ENCODE results near the gene PLA2G5.

Gene PLA2G5

DNA sequence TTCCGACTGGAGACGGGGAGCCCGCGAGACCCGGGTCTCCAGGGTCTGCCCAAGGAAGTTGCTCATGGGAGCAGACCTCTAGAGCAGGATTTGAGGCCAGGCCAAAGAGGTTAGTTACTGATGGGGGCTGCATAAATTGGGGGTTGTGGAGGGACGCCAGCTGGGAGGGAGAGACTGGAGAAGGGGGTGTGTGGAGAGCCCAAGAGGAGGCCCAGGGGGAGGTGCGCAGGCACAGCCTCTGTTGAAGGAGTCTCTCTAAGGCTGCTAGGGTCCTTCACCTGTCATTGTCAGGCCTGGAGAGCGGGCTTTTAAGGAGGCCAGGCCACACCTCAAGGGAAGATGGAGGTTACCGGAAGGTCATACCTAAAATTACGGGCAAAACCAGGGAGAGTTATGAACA is 363 bp downstream of the PLA2G5 start:
- no peak for DNase-seq

DNA sequence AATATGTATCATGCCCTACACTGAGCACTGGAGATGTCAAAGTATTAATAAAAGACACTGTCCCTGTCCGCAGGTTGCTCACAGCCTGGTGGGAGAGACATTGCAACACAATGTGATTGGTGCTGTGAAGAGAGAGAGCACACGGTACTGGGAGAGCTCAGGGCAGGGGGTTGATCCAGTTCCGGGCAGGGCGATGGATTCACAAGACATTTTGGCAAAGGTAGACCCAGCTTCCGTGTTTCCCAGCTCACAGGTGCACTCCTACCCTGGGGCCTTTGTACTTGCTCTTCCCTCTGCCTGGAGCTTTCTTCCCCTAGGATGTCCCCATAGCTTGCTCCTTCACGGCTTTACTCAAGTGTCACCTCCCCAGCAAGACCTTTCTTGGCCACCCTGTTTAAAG is 1.4 kb downstream of the PLA2G5 start:
- no peak for DNase-seq

DNA sequence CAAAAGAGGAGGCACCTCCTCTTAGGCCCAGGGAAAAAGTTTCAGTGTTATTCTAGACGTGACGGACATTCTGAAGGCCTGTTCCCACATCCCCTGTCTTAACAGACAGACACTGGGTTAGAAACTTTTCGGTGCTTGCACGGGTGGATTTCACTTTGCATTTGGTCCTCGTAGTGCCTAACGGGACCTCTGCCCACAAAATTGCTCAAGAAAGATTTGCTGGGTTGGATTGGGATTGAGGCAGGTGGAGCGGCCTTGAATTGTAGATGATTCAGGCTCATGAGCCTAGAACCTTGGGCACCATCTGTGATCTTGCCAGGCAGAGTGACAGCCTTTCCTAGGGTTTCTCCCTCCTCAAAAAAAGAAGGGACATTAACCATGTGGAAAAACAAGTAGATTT is 2.8 kb downstream of the PLA2G5 start:
- no peak for DNase-seq

DNA sequence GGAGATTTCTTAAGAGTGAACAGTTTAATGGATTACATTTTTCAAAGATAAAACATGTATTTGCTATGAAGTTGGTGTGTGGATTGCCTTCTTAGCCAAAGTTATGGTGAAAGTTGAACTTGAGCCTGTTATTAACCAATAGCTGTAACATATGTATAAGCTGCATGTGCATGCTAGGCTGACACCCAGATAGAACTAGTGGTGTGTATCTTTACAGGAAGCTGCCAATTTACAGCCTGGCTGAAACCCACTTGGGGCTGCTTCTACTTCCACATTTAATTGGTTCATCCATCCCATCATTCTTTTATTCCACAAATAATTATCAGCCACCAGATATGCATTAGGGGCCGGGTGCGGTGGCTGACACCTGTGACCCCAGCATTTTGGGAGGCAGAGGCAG is 3.3 kb downstream of the PLA2G5 start:
- no peak for DNase-seq

DNA sequence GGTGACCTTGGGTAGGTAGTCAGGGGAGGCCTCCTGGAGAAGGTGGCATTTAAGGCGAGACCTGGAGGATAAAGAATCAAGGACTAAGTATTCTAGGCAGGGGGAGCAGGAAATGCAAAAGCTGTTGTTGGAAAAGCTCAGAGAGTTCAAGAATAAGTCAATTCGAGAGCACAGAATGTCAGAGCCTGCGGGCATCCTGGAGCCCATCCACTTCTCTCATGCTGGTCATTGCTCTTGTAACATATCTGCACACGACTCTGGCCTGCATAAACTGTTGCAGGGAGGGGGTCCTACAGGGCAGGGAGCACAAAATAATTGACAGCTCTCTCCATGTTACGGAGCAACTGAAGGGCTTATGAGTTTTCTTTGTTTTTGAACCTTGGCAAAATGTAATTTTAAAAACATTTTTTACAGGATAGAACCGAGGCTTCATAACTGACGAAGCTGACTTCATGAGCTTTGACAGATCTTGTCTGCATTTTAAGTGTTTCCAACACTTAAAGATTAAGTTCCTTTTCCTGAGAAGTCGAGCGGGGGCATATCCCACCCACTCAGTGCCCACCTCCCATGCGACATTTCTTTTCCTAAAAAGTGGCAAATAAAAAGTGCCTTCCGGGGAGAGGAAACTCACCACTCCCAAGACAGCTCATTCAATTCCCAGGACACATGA is 4.2 kb downstream of the PLA2G5 start:
- no peak for DNase-seq

DNA sequence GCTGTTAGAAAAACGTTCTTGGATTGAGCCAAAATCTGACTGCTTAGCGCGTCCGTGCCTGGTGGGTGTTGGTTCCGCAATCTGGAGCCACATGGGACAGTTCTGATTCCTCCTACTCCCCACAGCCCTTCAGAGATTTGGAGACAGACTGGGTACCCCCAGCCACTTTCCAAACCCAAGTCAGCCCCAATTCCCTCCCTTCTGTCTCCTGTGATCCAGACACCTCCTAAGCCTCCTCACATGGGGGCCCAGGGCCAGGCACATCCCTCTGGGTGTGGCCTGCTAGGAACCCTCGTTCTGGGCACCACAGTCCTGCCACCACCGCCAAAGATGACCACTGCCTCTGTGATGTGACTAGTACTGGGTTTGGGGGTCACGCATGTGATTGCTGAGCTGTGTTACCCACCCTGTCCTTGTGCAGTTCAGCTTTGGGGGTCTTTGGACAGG is 4.8 kb downstream of the PLA2G5 start:
- DNase-seq = no peak

DNA sequence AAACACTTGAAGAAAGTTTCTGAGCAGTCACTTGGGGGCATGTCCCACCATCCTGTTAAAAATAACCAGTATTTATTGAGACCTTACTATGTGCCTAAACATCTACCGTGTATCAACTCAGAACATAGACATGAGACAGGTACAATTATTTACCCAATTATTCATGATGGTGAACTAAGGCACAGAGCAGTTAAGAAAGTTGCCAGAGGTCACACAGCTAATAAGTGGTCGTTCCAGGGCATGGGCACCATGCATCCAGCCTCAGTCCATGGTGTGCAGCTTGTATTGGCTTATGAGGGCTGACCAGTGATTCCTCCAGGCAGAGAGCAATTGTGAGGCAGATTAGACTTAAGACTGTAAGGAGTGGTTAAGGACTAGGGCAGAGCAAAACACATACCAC is 5.4 kb downstream of the PLA2G5 start:
- no peak for DNase-seq

DNA sequence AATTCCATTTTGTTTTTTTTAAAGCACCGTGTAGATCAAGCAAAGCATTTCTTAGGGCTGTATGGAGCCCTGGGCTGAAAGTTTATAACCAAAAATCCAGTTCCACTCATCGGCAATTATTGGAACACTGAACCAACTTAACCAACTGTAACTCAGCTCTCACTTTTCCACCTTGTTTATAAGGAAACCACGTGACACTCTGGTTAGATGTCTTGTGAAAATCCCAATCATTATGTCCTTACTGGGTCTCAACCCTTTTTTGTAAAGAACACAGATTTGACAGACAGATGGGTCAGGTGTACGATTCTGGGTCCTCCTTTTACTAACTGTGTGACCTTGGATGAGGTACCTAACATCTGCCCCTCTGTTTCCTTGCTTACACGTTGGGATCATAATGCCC is 6.2 kb downstream of the PLA2G5 start:
- no peak for DNase-seq

DNA sequence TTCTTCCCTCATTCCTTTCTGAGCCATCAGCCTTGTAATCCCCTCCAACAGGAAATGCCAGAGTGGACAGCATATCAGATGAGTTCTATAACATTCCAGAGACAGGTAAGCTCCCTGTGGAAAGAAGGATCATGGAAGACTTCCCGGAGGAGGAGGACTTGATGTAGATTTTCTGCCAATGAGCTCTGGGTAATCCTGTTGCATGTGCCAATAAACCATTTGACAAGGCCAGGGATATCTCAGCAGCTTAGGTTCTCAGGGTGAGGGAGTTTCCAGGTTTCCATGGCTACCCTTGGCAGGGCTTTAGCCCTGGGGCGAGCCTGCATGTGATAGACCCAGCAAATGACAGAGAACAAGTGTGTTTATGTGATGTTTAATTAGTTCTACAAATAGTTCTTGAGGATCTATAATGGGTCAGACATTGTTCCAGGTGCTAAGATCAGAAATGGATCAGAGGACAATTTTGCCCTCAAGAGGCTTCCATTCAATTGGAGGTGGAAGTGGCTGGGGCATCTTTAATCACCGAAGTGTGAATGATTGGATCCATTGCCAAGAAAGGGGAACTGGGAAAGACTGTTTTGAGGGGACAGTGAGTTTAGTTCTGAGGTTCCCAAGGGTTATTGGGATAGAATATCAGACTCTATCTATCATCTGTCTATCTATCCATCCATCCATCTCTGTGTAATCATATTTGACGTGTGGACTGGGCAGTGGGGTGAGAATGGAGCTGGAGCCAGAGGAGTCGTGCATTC is 6.9 kb downstream of the PLA2G5 start:
- no peak for DNase-seq

DNA sequence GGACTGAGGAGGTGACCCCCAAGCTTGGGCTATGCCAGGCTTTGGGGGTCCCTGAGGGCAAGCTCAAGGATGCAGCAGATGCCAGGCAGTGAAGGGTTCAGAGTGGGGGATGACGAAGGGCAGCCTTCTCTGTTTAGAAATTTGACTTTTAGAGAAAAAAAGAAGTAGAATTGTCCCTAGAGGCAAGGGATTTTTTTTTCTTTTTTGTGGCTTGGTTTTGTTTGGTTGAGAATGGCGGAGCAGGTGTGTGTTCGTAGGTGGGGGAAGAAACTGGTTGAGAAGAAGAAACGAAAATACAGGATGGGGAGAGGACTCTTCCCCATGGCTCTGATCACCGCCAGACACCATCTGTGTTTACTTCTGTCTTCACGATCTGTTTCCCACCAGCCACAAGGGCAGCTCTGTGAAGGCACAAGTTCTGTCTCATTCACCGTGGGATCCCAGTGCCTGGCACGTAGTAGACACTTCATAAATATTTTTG is 8.2 kb downstream of the PLA2G5 start:
- no peak for DNase-seq

DNA sequence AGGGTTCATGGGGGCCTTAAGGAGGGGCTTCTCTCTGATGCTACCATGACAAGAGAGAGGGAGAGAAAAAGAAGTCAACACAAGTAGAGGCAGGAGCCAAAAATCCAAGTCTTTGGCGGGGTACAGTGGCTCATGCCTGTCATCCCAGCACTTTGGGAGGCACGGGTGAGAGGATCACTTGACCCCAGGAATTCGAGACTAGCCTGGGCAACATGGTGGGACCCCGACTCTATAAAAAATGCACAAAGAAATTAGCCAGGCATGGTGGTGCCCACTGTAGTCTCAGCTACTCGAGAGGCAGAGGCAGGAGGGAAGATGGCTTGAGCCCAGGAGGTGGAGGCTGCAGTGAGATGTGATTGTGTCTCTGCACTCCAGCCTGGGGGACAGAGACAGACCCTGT is 8.7 kb downstream of the PLA2G5 start:
- no peak for DNase-seq

DNA sequence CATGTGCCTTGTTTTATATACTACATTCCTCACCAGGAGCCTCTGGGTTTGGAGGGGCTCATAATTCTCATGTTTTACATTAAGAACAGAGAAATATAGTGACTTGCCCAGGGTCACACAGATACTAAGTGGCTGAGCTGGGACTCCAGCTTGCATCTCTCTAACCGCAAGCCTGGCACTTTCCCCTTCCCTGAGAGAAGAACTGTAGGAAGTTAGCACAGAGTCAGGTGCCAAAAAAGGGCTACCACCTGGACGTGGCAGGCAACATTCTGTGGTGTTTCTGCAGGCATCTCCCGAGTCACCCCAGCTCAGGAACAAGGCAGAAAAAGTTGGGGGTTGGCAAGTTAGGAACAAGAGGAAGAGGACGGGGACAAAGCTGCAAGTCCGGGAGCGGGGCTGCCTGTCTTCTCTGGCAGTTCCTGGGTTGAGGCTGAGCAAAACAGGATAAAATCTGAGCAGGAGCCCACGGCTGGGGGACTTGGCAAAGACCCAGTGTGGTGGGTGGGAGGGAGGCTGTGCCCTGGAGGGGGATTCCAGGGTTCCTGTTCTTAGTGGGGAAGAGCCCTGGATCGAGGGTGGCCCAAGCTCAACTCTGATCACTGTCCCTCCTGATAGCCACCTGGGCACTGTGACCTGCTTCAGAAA is 9.8 kb downstream of the PLA2G5 start:
- no peak for DNase-seq

DNA sequence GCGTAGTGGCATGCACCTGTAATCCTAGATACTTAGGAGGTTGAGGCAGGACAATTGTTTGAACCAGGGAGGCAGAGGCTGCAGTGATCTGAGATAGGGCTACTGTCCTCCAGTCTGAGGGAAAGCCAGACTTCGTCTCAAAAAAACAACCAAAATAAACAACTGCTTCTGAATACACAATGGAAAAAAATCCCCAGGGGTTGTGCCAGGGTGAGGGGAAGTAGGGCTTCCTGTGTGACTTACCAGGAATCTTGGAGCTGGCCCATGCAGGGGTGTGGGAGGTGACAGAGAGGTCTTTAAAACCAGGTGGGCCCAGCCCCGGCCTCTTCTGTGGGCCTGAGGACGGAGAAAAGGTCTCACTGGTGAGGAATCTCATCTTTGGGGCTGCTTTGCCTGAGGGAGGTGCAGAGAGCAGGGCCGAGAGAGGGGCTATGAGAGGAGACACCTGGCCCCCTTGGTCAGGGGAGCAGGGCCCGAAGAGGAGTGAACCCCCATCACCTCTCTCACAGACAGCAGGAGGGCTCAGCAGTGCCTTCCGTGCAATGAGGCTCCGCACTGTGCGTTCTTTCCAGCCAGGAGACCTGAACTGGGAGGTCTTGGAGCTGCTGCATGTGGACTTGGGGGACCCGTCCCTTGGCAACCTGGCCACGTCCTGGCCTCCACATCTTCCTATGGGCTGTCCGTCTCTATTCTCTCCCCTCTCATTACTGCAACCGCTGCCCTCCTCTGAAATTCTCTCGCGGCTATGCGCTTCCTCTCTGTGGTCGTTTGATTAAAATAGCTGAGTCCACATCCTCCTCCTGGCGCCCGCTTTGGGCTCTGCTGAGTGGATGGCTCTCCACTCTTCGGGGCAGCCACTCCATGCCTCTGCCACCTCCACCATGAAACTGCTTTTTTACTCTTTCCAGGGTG is 10.7 kb downstream of the PLA2G5 start:
- no peak for DNase-seq

DNA sequence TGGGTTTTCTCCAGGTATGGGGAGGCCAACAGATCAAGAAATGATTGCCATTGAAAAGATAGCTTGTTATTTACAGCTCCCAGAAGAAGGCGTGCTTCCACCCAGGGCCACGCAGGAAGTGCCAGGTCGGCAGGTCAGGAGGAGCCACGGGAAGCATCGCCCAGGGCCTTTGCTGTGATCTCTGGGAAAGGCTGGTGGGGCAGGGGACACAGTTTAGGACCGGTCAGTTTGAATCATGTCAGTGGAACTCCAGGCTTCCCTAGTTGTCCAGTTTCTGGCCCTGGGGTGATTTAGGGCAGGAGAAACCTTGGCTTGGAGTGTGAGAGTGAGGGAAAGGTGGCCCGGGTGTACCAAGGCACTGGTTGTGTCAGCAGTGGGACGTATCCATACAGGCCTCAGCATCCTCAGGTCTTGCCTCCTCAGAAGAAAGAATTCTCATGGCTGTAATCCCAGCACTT is 11.4 kb downstream of the PLA2G5 start:
- no peak for DNase-seq

DNA sequence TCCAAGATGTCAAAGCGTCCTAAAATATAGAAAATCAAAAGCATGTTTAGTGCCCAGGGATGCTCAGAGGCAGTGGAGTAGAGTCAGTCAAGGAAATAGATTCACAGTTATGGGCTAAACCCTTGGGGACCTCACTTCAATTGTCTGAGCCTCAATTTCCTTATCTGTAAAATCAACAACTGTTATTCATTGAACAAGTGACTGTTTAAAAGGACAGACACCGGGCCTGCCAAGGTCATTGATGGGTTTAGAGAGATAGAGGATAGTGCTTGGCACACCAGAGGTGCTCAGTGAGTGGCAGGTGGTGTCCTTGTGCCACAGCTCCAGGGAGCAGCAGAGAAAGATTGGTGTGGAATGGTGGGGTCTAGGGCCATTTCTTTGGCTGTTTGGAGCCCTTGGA is 12.8 kb downstream of the PLA2G5 start:
- no peak for DNase-seq

DNA sequence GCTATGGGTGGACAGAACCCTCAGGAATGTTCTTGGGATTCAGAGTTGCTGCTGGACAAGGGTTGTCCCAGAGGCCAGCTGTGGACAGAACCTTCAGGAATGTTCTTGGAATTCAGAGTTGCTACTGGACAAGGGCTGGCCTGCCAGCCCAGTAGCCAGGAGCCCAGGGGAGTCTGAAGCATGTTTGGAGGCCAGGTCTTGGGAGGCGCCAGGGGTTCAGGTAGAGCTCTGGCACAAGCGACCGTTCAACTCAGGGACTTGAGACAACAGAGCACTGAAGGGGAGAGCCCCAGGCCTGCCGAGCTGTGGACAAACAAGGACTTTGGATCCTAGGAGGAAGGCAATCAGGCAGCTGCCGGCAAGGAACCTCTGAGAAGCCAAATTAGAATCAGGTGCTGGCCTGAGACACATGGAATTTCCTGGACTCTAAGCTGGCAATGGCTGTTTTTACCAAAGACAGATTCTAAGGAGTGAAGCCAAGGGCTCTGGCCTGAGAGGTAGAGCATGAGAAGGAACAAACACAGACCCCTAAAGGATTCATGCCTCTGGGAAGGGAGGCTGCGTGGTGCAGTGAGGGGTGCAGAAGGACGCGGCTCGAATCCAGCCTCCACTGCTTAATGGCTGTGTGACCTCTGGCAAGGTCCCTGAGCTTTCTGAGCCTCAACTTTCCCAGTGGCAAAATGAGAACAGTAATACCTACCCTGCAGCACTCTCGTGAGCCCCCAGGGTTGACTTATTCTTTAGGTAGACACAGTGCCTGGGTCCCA is 13.4 kb downstream of the PLA2G5 start:
- no peak for DNase-seq

DNA sequence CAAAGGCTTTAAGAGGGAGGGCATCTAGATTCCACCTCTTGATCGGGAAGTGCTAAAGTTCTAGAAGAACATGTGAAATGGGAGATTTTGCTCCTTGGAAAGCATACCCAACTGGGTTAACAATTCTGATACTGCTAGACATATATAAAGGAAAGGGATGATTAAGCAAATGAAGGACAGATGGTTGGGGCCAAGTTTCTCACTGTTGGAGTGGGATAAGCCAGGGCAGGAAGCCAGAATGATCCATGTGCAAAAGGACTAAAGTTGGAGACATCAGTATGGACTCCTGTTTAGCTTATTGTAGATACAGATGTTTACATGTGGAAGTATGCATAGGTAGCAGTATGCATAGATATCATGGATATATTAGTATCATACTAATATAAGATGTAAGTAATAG is 16.8 kb downstream of the PLA2G5 start:
- DNase-seq = no peak

DNA sequence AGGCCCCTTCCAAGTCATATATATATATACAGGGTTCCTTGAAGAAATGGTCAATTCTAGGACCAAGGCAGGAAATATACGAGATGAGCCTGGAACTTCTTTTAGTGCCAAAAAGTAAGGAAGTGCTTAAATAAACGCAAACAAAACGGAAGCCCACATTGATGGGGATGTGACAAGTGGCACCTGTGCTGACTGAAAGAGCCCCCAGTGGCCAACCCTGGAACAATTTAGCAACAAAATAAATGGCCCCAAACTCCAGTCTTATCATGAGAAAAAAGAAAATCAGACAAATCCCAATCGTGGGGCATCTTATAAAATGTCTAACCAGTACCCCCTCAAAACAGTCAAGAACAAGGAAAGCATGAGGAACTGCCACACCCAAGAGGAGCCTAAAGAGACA is 17.7 kb downstream of the PLA2G5 start:
- no peak for DNase-seq

DNA sequence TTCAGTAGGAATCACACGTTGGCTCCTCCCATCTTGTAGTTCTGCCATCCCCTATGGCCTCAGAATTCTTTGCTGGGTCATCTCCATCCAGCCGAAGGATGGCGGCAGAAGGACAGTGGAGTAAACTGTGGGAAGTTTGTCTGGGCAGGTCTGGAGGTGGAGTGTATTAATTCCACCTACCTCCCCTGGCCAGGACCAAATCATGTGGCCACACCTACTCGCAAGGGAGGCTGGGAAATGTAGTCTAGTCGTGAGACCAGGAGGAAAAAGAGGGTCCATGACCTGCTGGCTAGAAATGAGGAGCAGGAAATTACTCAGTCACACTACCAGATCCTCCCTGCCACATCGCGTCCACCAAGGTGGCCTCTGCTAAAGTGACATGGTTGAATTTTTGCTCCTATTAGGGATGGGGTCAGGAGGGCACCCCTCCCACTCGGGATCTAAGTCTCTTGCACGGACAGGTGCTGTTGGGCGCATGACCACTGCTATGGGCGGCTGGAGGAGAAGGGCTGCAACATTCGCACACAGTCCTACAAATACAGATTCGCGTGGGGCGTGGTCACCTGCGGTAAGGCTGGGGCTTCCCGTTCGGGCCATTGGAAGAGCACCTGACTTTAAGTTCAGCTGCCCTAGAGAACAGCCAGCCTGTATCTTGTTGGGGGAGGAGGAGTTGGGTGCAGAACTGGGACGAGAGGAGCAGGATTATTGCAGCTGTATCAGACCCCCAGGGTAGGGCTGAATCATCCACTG is 19.5 kb downstream of the PLA2G5 start:
- DNase-seq = no peak

DNA sequence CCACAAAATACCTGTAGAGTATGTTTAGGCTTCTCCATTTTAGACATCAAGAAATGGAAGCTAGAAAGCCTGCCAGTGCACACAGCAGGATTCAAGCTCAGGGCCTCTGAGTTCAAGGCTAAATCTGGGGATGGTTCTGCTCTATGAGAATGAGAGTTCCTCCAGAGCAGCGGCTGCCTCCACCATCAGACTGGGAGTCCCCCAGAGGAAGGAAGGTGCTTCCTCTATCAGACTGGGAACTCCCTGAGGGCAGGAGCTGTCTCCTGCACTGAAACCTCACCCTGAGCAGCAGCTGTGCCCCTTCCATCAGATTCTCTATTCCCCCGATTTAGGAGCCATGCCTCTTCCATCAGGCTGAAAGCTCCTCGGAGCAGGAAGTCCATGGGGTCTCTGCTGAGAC is 20.1 kb downstream of the PLA2G5 start:
- DNase-seq = no peak

DNA sequence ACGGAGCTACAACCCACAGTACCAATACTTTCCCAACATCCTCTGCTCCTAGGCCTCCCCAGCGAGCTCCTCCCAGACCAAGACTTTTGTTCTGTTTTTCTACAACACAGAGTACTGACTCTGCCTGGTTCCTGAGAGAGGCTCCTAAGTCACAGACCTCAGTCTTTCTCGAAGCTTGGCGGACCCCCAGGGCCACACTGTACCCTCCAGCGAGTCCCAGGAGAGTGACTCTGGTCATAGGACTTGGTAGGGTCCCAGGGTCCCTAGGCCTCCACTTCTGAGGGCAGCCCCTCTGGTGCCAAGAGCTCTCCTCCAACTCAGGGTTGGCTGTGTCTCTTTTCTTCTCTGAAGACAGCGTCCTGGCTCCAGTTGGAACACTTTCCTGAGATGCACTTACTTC is 20.6 kb downstream of the PLA2G5 start:
- DNase-seq = no peak

All from NCI-H1092 treated with DMSO at 0.1 percent for 48 hours (cell line).